G401 (cell line): ENCODE results near the gene ZNF718. TPM values are rescaled to one million over a fixed set of nuclear protein-coding genes. Genes with fewer than 3 reads are reported as not detected.
"Not testable (repeated sequence)": the region's sequence is repeated elsewhere in the genome, so short reads cannot be mapped to it uniquely, and the experiment has no call there.

ENCODE experiments used
- DNase-seq: peaks from one replicate; pipeline ENCODE4 v3.0.0-alpha.2; 2015; ENCODE audit warnings: low spot score
- in situ Hi-C: cut with HindIII; loops from 2 replicates; pipeline ENCODE4 v1.10.0; 2016; ENCODE audit warnings: low sequenced_read_pairs, mixed read lengths
- total RNA-seq: library from RNA; depleted of rRNA; stranded (reverse); fragments of >200 nt; shearing (Covaris generic); gene quantifications from 2 replicates; pipeline ENCODE4 v1.2.3, GENCODE V29; 2014; rRNA removed

Gene ZNF718
- 8.3 and 9.8 TPM in 2 replicates for total RNA-seq

GRCh38 chr4:124275-125081, at the start of gene ZNF718:
Gene ZNF718, plus strand, starts transcription at chr4:124501. Its CDS starts 170 bp downstream, at chr4:124671.
- in situ Hi-C loops: no loop called here

DNA sequence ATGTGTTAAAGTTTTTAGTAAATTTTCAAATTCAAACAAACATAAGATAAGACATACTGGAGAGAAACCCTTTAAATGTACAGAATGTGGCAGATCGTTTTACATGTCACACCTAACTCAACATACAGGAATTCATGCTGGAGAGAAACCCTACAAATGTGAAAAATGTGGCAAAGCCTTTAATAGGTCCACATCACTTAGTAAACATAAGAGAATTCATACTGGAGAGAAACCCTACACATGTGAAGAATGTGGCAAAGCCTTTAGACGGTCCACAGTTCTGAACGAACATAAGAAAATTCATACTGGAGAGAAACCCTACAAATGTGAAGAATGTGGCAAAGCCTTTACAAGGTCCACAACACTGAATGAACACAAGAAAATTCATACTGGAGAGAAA, 38.4 kb upstream of the ZNF718 start:
- no peak for DNase-seq
- in situ Hi-C loops: no loop called here

More at GRCh38 chr4:124275-125081, at the start of gene ZNF718:
- DNase-seq: peak; percentile 98

DNA sequence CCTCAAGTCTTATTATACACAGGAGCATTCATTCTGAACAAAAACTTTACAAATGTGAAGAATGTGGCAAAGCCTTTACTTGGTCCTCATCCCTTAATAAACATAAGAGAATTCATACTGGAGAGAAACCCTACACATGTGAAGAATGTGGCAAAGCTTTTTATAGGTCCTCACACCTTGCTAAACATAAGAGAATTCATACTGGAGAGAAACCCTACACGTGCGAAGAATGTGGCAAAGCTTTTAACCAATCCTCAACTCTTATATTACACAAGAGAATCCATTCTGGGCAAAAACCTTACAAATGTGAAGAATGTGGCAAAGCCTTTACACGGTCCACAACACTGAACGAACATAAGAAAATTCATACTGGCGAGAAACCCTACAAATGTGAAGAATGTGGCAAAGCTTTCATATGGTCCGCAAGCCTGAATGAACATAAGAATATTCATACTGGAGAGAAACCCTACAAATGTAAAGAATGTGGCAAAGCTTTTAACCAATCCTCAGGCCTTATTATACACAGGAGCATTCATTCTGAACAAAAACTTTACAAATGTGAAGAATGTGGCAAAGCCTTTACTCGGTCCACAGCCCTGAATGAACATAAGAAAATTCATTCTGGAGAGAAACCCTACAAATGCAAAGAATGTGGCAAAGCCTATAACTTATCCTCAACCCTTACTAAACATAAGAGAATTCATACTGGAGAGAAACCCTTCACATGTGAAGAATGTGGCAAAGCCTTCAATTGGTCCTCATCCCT, 37.6 kb upstream of the ZNF718 start:
- in situ Hi-C loops, DNase-seq: not testable (repeated sequence)

DNA sequence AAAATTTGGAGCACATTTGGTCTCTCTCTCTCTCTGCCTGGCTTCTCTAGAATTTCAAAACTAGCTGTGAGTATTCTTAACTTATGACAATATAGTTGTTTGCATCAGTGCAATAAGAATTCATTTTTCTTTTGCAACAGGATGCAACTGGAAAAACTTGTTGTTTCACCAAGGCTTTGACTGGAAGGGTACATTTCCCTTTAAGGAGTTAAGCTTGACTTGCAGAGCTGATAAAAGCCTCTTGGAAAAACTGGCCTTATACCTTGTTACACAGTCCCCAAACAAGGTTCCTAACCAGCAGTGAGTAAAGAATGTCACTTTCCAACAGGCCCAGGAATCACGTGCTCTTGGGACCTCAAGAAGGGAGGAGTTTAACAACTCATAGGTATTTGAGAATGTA, 25.9 kb upstream of the ZNF718 start:
- in situ Hi-C loops: no loop called here

DNA sequence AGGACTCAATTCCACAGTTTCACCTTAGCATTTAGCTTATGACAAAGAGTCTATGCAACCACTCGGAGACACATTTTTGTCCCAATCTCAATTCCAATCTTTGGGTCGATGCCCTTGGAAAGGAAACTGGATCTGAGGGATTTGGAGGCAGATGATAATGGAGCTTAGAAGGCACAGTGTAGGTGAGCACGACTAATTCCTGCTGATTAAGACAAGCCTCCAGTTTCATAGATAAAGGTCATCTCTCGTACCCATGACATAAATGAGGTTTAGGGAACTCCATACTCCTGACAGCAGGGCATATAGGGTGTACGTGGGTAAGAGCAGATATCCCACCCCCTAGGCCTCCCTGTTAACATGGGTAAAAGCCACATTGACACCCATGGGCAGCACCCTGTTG, 24.4 kb upstream of the ZNF718 start:
- no peak for DNase-seq
- in situ Hi-C loops: no loop called here

More for the DNA sequence above, 25.9 kb upstream of the ZNF718 start:
- DNase-seq: no peak

DNA sequence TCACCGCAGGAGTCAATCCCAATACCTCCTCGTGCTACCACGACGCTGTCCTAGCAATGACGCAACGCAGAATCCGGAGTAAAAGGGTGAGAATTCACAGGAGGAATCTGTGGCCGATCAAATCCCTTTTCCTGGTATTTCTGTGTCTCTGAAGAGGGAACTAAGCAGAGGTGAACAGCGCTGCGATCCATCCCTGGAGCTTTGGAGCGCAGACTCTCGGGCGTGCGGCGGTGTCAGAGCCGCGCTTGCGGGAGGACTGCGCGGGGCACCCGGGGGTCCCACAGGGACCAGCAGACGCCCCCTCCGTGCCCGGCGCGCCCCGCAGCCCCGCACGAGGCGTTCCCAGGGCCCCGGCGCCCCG, 17.2 kb upstream of the ZNF718 start:
- DNase-seq: no peak
- in situ Hi-C loops: no loop called here

- in situ Hi-C loops: no loop called here
- no peak for DNase-seq
Measured at GRCh38 chr4:107444-108429, 16.6 kb upstream of the ZNF718 start.

GRCh38 chr4:112771-113170, 11.5 kb upstream of the ZNF718 start:
- in situ Hi-C loops: no loop called here
- no peak for DNase-seq

- DNase-seq: no peak
- in situ Hi-C loops: no loop called here
Measured at GRCh38 chr4:113732-114131, 10.6 kb upstream of the ZNF718 start.

GRCh38 chr4:114149-114548, 10.2 kb upstream of the ZNF718 start:
- in situ Hi-C loops: no loop called here

GRCh38 chr4:116499-116898, 7.8 kb upstream of the ZNF718 start:
- DNase-seq: no peak
- in situ Hi-C loops: no loop called here

More at GRCh38 chr4:114149-114548, 10.2 kb upstream of the ZNF718 start:
- no peak for DNase-seq

- in situ Hi-C loops: no loop called here
- DNase-seq: no peak
Measured at GRCh38 chr4:120616-121015, 3.7 kb upstream of the ZNF718 start.

- DNase-seq: no peak
- in situ Hi-C loops: no loop called here
Measured at GRCh38 chr4:121408-122084, 2.8 kb upstream of the ZNF718 start.

DNA sequence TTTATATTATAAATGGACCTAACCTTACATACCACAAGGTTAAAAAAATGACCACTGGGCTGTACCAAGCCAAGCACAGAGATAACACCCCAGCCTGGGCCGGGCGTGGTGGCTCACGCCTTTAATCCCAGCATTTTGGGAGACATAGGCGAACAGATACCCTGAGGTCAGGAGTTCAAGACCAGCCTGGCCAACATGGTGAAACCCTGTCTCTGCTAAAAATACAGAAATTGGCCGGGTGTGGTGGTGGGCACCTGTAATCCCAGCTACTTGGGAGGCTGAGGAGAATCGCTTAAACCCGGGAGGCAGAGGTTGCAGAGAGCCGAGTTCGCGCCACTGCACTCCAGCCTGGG, 403 bp upstream of the ZNF718 start:
- in situ Hi-C loops, DNase-seq: not testable (repeated sequence)

DNA sequence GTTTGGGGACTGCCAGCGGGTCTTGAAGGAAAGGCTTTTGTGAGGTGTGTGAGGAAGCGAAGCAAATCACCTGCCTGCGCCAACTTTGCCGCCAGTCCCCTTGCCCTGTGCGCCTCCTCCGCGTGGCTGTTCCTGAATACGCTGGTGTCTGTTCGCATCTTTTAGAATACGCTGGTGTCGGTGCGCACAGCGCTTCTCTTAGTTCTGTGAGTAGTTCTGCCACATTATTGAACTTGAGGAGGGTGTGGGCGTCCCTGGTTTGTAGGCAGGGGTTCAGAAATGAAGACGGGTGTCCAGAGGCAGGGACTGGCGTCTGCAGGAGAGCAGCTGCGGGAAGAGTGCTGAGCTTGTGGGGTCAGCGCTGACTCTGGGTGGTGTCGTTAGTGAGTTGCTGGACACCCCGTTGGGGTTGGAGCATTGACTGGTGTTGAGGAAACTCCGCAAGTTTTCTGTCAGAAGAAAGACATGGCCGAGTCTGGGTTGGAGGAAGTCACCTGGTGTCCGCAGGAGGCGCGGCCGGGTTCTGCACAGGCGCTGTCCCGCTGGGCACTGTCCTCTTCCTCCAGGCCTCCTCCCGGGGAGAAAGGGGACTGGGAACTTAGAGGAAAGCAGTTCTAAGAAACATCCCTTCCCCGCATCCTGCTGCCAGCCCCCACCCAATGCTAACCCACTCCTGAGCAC, 930 bp downstream of the ZNF718 start:
- in situ Hi-C loops: no loop called here
- peak; percentile 50 for DNase-seq

DNA sequence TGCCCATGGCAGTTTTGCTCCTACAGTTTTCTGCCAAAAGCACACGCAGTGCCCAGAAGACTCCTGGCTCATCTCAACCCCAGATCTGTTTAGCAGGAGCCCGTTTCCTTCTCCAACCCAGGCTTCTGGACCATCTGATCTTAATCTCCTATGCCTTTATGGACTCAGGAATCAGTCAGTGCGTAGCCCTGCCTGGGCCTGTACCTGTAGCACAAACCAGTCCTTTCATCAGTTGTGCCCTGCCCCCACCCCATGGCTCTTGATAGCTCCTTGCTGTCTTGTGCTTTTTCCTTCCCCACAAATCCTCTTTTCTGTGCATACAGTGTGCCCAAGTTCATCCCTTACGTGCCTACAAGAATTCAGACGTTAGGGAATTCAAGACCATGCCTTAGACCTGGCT, 1.5 kb downstream of the ZNF718 start:
- DNase-seq: peak; percentile 19
- in situ Hi-C loops: no loop called here

DNA sequence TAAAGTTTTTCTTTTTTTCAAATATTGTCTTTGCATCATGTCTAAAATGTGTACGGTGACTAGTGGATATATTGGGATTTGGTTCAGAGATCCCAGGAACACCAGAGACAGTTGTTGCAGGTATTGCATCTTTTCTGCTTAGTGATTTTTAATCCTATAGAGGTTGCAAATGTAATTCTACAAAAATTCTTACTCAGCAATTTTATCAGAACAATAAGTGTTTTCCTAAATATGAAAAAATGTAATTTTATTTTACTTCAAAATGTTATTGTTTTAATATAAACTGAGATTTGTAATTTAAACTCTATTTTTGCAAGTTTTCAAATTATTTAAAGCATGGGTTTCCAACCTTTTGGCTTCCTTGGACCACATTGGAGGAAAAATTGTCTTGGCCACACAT, 8.2 kb downstream of the ZNF718 start:
- DNase-seq: no peak

DNA sequence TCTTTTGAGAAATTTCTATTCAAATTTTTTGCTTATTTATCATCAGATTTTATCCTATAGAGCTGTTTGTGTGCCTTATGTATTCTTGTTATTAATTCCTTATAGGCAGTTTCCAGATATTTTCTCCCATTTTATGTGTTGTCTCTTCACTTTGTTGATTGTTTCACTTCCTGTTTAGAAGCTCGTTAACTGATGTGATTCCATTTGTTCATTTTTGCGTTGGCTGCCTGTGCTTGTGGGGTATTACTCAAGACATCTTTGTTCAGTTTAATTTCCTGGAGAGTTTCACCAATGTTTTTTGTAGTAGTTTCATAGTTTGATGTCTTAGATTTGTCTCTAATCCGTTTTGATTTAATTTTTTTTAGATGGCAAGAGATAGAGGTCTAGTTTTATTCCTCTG, 14.6 kb downstream of the ZNF718 start:
- in situ Hi-C loops: no loop called here
- no peak for DNase-seq

More for the DNA sequence above, 8.2 kb downstream of the ZNF718 start:
- in situ Hi-C loops: no loop called here
